HepG2 (cell line): ENCODE data around the gene C22orf31. TPM values are rescaled to one million over a fixed set of nuclear protein-coding genes. Genes with fewer than 3 reads are reported as not detected.

Experiments
- ATAC-seq: fragments of 200-7000 bp; cut with Tn5 transposase; 3 replicates; pipeline ENCODE4 v1.9.1; 2020; ENCODE audit warnings: mild to moderate bottlenecking, moderate library complexity
- BruUV-seq: library from RNA; stranded (reverse); fragments of 400-500 nt; replicated peaks from 2 replicates; lab custom pipeline; 2021; lab: Mats Ljungman, UMichigan
- CTCF ChIA-PET: fragments of 300-600 bp; formaldehyde crosslinking; extraction: SDS; loops from one replicate; lab custom pipeline; 2021; ENCODE audit warnings: low total read pairs, inconsistent platforms, low intra/inter-chr PET ratio; lab: Yijun Ruan, JAX
- POLR2A ChIA-PET: fragments of 350-600 bp; sonication (Branson Sonifier 250); formaldehyde crosslinking; loops from one replicate; lab custom pipeline; 2020; ENCODE audit warnings: antibody characterized with exemption, inconsistent platforms; lab: Yijun Ruan, JAX
- DNase-seq: peaks from one replicate; pipeline ENCODE4 v3.0.0-alpha.2; 2015; ENCODE audit warnings: low spot score
- FAIRE-seq: peaks from 3 replicates; lab custom pipeline; 2011; peaks lifted over from hg19 to GRCh38; lab: Jason Lieb, UNC
- H2AFZ ChIP-seq: one replicate; pipeline ENCODE4 v1.6.1; 2011; ENCODE audit warnings: low read length, inconsistent platforms
- H3K27ac ChIP-seq: fragments of 300-600 bp; 3 replicates; pipeline ENCODE4 v1.8.0; 2011; ENCODE audit warnings: mixed run types, mild to moderate bottlenecking, mixed read lengths, low read length, inconsistent platforms; ENCODE audit not compliant: insufficient read depth; ENCODE audit errors: extremely low read length
- H3K27me3 ChIP-seq, 2 experiments: fragments of 200-600 bp in 1 of 2; 2 replicates in 1 of 2; 3 replicates in 1 of 2; pipeline versions ENCODE4 v1.6.0 to v1.8.0; 2011; ENCODE audit warnings: low read length in 2 of 2, mild to moderate bottlenecking in 2 of 2, moderate library complexity in 2 of 2, inconsistent platforms in 1 of 2; ENCODE audit not compliant: insufficient read depth in 2 of 2, control insufficient read depth in 1 of 2
- H3K36me3 ChIP-seq, 2 experiments: fragments of 200-600 bp in 1 of 2; replicated peaks in 1 of 2; 2 replicates in 1 of 2; 3 replicates in 1 of 2; pipeline versions ENCODE4 v1.5.1 to v1.8.0; 2011; ENCODE audit warnings: low read length in 2 of 2, inconsistent platforms in 1 of 2; ENCODE audit not compliant: insufficient read depth in 2 of 2, control insufficient read depth in 1 of 2
- H3K4me1 ChIP-seq: 2 replicates; pipeline ENCODE4 v1.5.1; 2012; ENCODE audit warnings: low read length, inconsistent platforms; ENCODE audit not compliant: insufficient read depth
- H3K4me2 ChIP-seq: 2 replicates; pipeline ENCODE4 v1.6.0; 2011; ENCODE audit warnings: low read depth, low read length, inconsistent platforms
- H3K4me3 ChIP-seq, 3 experiments: fragments of 200-600 bp in 1 of 3; sonication (generic), shearing (Covaris generic) in 1 of 3; replicated peaks in 1 of 3; 2 replicates each; pipeline ENCODE4 v1.5.1; 2011 to 2016; ENCODE audit warnings: low read length in 3 of 3, inconsistent platforms in 2 of 3, low read depth in 2 of 3, mild to moderate bottlenecking in 2 of 3, control low read depth in 1 of 3, mixed read lengths in 1 of 3; ENCODE audit not compliant: insufficient read depth in 1 of 3
- H3K79me2 ChIP-seq: one replicate; pipeline ENCODE4 v1.6.1; 2011; ENCODE audit warnings: low read length, inconsistent platforms; ENCODE audit not compliant: insufficient read depth
- H3K9ac ChIP-seq: 2 replicates; pipeline ENCODE4 v1.6.0; 2011; ENCODE audit warnings: mild to moderate bottlenecking, low read depth, low read length, inconsistent platforms; ENCODE audit not compliant: insufficient read depth
- H3K9me3 ChIP-seq: 2 replicates; pipeline ENCODE4 v1.5.1; 2012; ENCODE audit warnings: mild to moderate bottlenecking, low read length
- H4K20me1 ChIP-seq: 2 replicates; pipeline ENCODE4 v1.6.0; 2011; ENCODE audit warnings: inconsistent platforms, mild to moderate bottlenecking, low read length, moderate library complexity; ENCODE audit not compliant: insufficient read depth
- ARID2 ChIP-seq: sonication (generic); formaldehyde crosslinking; IDR thresholded peaks from 2 replicates; pipeline ENCODE4 v1.8.1; 2022; ENCODE audit warnings: mild to moderate bottlenecking, missing genetic modification reagents, borderline replicate concordance
- FOXA1 ChIP-seq, 2 experiments: fragments of 450-650 bp in 1 of 2; sonication (generic) in 1 of 2; formaldehyde crosslinking in 1 of 2; IDR thresholded peaks; 2 replicates each; pipeline versions ENCODE4 v1.4.0 to v1.6.1; 2016 to 2020; ENCODE audit warnings: missing genetic modification reagents in 1 of 2
- HNRNPUL1 ChIP-seq: fragments of 200-400 bp; formaldehyde crosslinking; IDR thresholded peaks from 2 replicates; pipeline ENCODE4 v1.6.1; 2017; ENCODE audit warnings: low read depth, mild to moderate bottlenecking, low read length, moderate library complexity
- KAT2B ChIP-seq: fragments of 150-350 bp; IDR thresholded peaks from 2 replicates; pipeline ENCODE4 v1.6.1; 2014; ENCODE audit warnings: low read depth, low read length, borderline replicate concordance
- KDM5A ChIP-seq: fragments of 200-600 bp; sonication (generic); IDR thresholded peaks from 2 replicates; pipeline ENCODE4 v1.7.0; 2018; ENCODE audit warnings: antibody characterized with exemption, mild to moderate bottlenecking, low read length, borderline replicate concordance
- MIER3 ChIP-seq: IDR thresholded peaks from 2 replicates; pipeline ENCODE4 v1.6.1; 2016; ENCODE audit warnings: missing compliant biosample characterization, borderline replicate concordance
- PLRG1 ChIP-seq: fragments of 450-650 bp; conservative IDR thresholded peaks from 2 replicates; pipeline ENCODE4 v1.6.1; 2016
- RAD21 ChIP-seq: fragments of 450-650 bp; formaldehyde crosslinking; IDR thresholded peaks from 2 replicates; pipeline ENCODE4 v1.5.0; 2020; ENCODE audit warnings: mild to moderate bottlenecking
- RNF219 ChIP-seq: sonication (generic); formaldehyde crosslinking; IDR thresholded peaks from 2 replicates; pipeline ENCODE4 v1.5.0; 2020; ENCODE audit warnings: mild to moderate bottlenecking, missing genetic modification reagents
- SMC3 ChIP-seq: IDR thresholded peaks from 2 replicates; pipeline ENCODE4 v1.6.1; 2011; ENCODE audit warnings: low read length, improper control_type of control experiment
- ZBTB33 ChIP-seq: sonication (generic); formaldehyde crosslinking; IDR thresholded peaks from 2 replicates; pipeline ENCODE4 v1.4.0; 2020; ENCODE audit warnings: missing genetic modification reagents
- ZBTB46 ChIP-seq: sonication (generic); formaldehyde crosslinking; IDR thresholded peaks from 2 replicates; pipeline ENCODE4 v1.4.0; 2020; ENCODE audit warnings: mild to moderate bottlenecking, missing genetic modification reagents, borderline replicate concordance
- ZNF564 ChIP-seq: sonication (generic); formaldehyde crosslinking; IDR thresholded peaks from 2 replicates; pipeline ENCODE4 v1.8.1; 2023; ENCODE audit warnings: mild to moderate bottlenecking, missing genetic modification reagents
- ZNF570 ChIP-seq: sonication (generic); formaldehyde crosslinking; IDR thresholded peaks from 2 replicates; pipeline ENCODE4 v1.4.0; 2020; ENCODE audit warnings: mild to moderate bottlenecking, missing genetic modification reagents, borderline replicate concordance
- ZNF605 ChIP-seq: sonication (generic); formaldehyde crosslinking; IDR thresholded peaks from 2 replicates; pipeline ENCODE4 v1.8.0; 2022; ENCODE audit warnings: mild to moderate bottlenecking, missing genetic modification reagents
- ZNF724P ChIP-seq: sonication (generic); formaldehyde crosslinking; IDR thresholded peaks from 2 replicates; pipeline ENCODE4 v1.8.0; 2022; ENCODE audit warnings: missing genetic modification reagents, borderline replicate concordance
- ZNF780A ChIP-seq: sonication (generic); formaldehyde crosslinking; IDR thresholded peaks from 2 replicates; pipeline ENCODE4 v1.8.0; 2022; ENCODE audit warnings: mild to moderate bottlenecking, missing genetic modification reagents, moderate library complexity
- ZNF891 ChIP-seq: sonication (generic); formaldehyde crosslinking; IDR thresholded peaks from 2 replicates; pipeline ENCODE4 v1.5.0; 2020; ENCODE audit warnings: mild to moderate bottlenecking, missing genetic modification reagents
- WGBS: methylation state at CpG from one replicate; pipeline ENCODE4 v1.1.6; 2017; ENCODE audit warnings: low lambda C conversion rate; 5-methylcytosine and 5-hydroxymethylcytosine counted together
- in situ Hi-C: cut with HindIII; loops from 2 replicates; pipeline ENCODE4 v1.10.0; 2017; ENCODE audit warnings: low pct_unique_long_range_greater_than_20kb; ENCODE audit not compliant: extremely low pct_ligation_motif_present
- intact Hi-C: fragments of 100-400 bp; cut with micrococcal nuclease; formaldehyde crosslinking; loops from one replicate; pipeline ENCODE4 v1.10.0; 2022; ENCODE audit not compliant: unreplicated experiment
- polyA plus RNA-seq, 8 experiments: library from polyadenylated mRNA; depleted of rRNA in 3 of 8; stranded (reverse) in 7 of 8; unstranded in 1 of 8; fragments of >200 nt; fragmentation: Illumina TruSeq in 4 of 8; extraction: Trizol in 4 of 8; gene quantifications; 2 replicates each; pipeline versions ENCODE4 v1.2.1 to v1.2.3, GENCODE V29; 2011 to 2016; ENCODE audit warnings: low read depth in 4 of 8, missing spikeins in 1 of 8, mixed read lengths in 1 of 8; ENCODE audit not compliant: insufficient read depth in 1 of 8
- total RNA-seq, 5 experiments: library from RNA; depleted of rRNA; stranded (reverse); fragments of >200 nt; fragmentation: Illumina TruSeq; extraction: Trizol; gene quantifications; 2 replicates each; pipeline ENCODE4 v1.2.3, GENCODE V29; 2016; ENCODE audit warnings: low read depth in 1 of 5

The C22orf31 gene
- total and polyA plus RNA-seq, 2 of the 13 experiments (the other 11 are each of a cell fraction or from before 2014, with no cell fraction given): not detected

- Histone ChIP-seq H3K27me3 (no peaks in the 10 kb centered on the region), H2AFZ (no peak overlapping the region), H3K4me3 (no peak overlapping the region), H4K20me1 (peaks cover 9% of the 10 kb centered on the region), H3K36me3 (peaks cover 15 to 76% of the 10 kb centered on the region in 2 experiments), H3K9ac (no peak overlapping the region), H3K9me3 (no peaks in the 10 kb centered on the region), H3K4me2 (no peak overlapping the region), H3K4me1 (peaks cover 87% of the 10 kb centered on the region), H3K79me2 (peaks cover 54% of the 10 kb centered on the region), H3K27ac (no peak overlapping the region)
- CTCF ChIA-PET: interaction anchor here (1.3 to 2.1 kb wide), 2 partner anchors 183 to 185 kb away, joined by 4 to 22 read pairs; no protein-coding TSS in a partner anchor
- POLR2A ChIA-PET: interaction anchor here (0.6 to 3.3 kb wide), 9 partner anchors 9 to 256 kb away, joined by 3 to 22 read pairs (median 5); partner anchors contain the start of genes XBP1 and ZNRF3
- ATAC-seq (peak; percentile 65), FAIRE-seq (peak; percentile 56), DNase-seq (peak; percentile 65)
- intact Hi-C loops: loop anchor here (1.0 to 5.0 kb wide), 2 partner anchors 112 to 185 kb away; no protein-coding TSS in a partner anchor
- in situ Hi-C loops: no loop called here
- 84% methylated on average over 9 of the region's 9 CpGs for WGBS
- BruUV-seq: no TSS peak
- TF ChIP-seq ZNF780A (CRISPR knock-in tag) (no peak), ZNF891 (CRISPR knock-in tag) (no peak), ZNF605 (CRISPR knock-in tag) (no peak), KAT2B (no peak), HNRNPUL1 (no peak), ARID2 (CRISPR knock-in tag) (no peak), FOXA1 (IDR thresholded peaks at IDR 0.05) (no peak), FOXA1 (CRISPR knock-in tag; IDR thresholded peaks at IDR 0.05) (no peak), ZBTB33 (peak; percentile 48; the same call in 1 of the 2 replicates), ZNF570 (CRISPR knock-in tag) (no peak), ZNF724P (CRISPR knock-in tag) (no peak), ZNF564 (CRISPR knock-in tag) (no peak), PLRG1 (no peak), RNF219 (CRISPR knock-in tag) (no peak), MIER3 (peak; percentile 42; the same call in 1 of the 2 replicates), SMC3 (peak; percentile 93), KDM5A (no peak), RAD21 (peak; percentile 88), ZBTB46 (CRISPR knock-in tag) (no peak)
These were observed 21.0 kb downstream of the C22orf31 start for GRCh38 chr22:29040385-29041275.
